Testis (tissue), 2 donors: ENCODE results near the gene CLEC2L.

Experiments used
- POLR2A ChIP-seq: fragments of 450-650 bp; IDR thresholded peaks from one replicate; pipeline ENCODE4 v1.6.1; 2017; ENCODE audit warnings: antibody characterized with exemption, mild to moderate bottlenecking, moderate library complexity
- TF ChIP-seq, protein P1 (sequence below), 3 experiments: fragments of 450-650 bp in 2 of 3; fragments of 200-600 bp in 1 of 3; sonication (generic) in 1 of 3; IDR thresholded peaks; one replicate each; pipeline ENCODE4 v1.5.1; 2016 to 2019; ENCODE audit warnings: antibody characterized with exemption in 3 of 3, mild to moderate bottlenecking in 2 of 3, moderate library complexity in 1 of 3

DNA sequence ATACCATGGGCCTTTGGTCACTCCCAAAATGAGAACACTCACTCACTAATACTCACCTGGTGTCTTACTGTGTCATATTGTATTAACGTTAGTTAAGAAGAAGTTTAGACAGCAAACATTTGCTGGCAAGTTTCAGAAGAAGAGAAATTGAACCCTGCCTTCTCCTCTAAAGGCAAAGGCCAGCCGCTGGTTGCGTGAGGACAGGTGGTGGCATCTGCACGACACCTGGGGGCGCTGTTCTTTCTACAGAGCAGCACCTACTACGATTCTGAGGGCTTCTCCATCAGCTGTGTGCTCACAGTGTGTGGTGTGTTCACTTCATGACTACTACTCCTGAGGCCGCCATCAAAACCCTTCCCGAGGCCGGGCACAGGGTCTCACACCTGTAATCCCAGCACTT lies 17.9 kb upstream of the CLEC2L start:
- TF ChIP-seq, protein P1, sequence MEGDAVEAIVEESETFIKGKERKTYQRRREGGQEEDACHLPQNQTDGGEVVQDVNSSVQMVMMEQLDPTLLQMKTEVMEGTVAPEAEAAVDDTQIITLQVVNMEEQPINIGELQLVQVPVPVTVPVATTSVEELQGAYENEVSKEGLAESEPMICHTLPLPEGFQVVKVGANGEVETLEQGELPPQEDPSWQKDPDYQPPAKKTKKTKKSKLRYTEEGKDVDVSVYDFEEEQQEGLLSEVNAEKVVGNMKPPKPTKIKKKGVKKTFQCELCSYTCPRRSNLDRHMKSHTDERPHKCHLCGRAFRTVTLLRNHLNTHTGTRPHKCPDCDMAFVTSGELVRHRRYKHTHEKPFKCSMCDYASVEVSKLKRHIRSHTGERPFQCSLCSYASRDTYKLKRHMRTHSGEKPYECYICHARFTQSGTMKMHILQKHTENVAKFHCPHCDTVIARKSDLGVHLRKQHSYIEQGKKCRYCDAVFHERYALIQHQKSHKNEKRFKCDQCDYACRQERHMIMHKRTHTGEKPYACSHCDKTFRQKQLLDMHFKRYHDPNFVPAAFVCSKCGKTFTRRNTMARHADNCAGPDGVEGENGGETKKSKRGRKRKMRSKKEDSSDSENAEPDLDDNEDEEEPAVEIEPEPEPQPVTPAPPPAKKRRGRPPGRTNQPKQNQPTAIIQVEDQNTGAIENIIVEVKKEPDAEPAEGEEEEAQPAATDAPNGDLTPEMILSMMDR (IDR thresholded peaks at IDR 0.05) = no peak
- no peak for TF ChIP-seq POLR2A
